ENCODE results near the gene HOXB3. TPM values are rescaled to one million over a fixed set of nuclear protein-coding genes. Genes with fewer than 3 reads are reported as not detected.

HOXB3 gene
- total RNA-seq, 1 donor from 2014 or later: not detected

DNA sequence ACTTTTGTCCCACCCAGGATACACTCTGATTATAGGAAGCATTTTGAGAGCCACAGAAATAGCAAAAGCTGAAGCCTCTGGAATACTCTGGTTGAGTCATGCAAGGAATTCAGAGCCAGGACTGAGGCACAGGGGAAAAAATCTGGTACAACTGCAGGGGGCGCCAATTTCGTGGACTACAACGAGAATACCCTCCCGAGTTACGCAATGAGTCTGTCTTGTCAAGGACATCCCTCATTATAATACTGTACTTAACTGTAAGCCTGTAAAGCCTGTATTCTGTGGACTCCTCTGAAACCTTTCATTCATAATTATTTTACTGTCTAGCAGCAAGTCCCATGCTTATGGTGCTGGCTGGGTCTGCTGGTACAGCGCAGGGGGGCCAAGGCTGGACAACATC is 67.0 kb downstream of the HOXB3 start:
- H3F3A ChIP-seq (ENCODE audit: low read depth): peaks cover 5% of the 10 kb centered on the region
- TF ChIP-seq EZH2phosphoT487 (IDR thresholded peaks at IDR 0.05) (no peak), CTCF (IDR thresholded peaks at IDR 0.05) (peak; percentile 21)
- no peak overlapping the region for H2AFZ ChIP-seq (replicated peaks)
- peaks cover 100% of the 10 kb centered on the region for H3K27me3 ChIP-seq
- H3K4me1 Mint-ChIP-seq: peaks cover 2% of the 10 kb centered on the region
- H3K9ac ChIP-seq: no peak overlapping the region
- H4K20me1 ChIP-seq (ENCODE audit: low read depth): peaks cover 60% of the 10 kb centered on the region
- no peak overlapping the region for H3K4me3 ChIP-seq
- H3K36me3 Mint-ChIP-seq: no peaks in the 10 kb centered on the region
- H3K27ac ChIP-seq: no peak overlapping the region
- H3K36me3 ChIP-seq: no peaks in the 10 kb centered on the region
- DNase-seq (ENCODE audit: low spot score): no peak
- no peak overlapping the region for H3K4me2 ChIP-seq
- H3K9me3 Mint-ChIP-seq: peaks cover 4% of the 10 kb centered on the region
- peaks cover 74% of the 10 kb centered on the region for H3K27me3 Mint-ChIP-seq (ENCODE audit: insufficient read depth, low read depth)
- H3K4me3 Mint-ChIP-seq: no peak overlapping the region
- no peaks in the 10 kb centered on the region for H3K9me3 ChIP-seq (ENCODE audit: low read depth)
- H3K27ac Mint-ChIP-seq: no peak overlapping the region
- H3K4me1 ChIP-seq: no peaks in the 10 kb centered on the region
- no peaks in the 10 kb centered on the region for H3K79me2 ChIP-seq (ENCODE audit: low read depth)

DNA sequence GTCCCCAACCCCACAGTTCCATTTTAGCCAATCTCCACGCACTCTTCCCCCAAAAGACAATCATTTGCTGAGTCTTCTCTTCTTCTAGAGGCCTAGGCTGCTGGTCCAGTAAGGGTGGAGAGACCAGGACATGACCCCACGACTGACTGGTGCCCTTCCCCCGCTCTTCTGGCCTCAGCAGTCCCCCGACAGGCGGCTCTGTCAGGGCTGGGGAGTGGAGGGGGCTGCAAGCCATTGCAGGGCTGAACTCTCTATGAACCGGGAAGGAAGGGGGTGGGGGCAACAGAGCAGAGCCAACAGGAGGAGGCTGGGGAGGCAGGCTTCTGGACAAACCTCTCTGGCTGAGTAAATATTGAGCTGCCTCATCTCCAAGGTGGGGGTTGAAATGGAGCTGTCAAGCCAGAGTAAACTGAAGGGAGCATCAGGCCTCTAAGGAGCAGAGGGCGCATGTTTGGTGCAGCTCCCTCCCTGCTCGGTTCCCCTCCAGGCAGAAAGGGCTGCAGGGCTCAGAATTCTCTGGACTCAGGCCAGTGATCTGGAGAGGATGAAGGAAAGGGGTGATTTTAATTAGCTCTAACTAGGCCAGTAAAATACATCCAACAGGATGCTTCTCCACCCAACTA is 67.9 kb downstream of the HOXB3 start:
- peaks cover 100% of the 10 kb centered on the region for H3K27me3 ChIP-seq
- H3K27ac Mint-ChIP-seq: no peak overlapping the region
- peaks cover 74% of the 10 kb centered on the region for H3K27me3 Mint-ChIP-seq (ENCODE audit: insufficient read depth, low read depth)

GRCh38 chr17:48520631-48521079 is 69.4 kb downstream of the HOXB3 start:
- peak; percentile 68 for DNase-seq (ENCODE audit: low spot score)
- Mint-ChIP-seq H3K4me1 (no peaks in the 10 kb centered on the region), H3K9me3 (peaks cover 2% of the 10 kb centered on the region), H3K27ac (no peak overlapping the region), H3K4me3 (peak overlapping the region; percentile 13), H3K36me3 (no peaks in the 10 kb centered on the region), H3K27me3 (ENCODE audit: insufficient read depth, low read depth) (peaks cover 65% of the 10 kb centered on the region)
- Histone ChIP-seq H4K20me1 (ENCODE audit: low read depth) (peaks cover 41% of the 10 kb centered on the region), H3K9me3 (ENCODE audit: low read depth) (no peaks in the 10 kb centered on the region), H3K36me3 (no peaks in the 10 kb centered on the region), H3K4me1 (no peaks in the 10 kb centered on the region), H2AFZ (replicated peaks) (no peak overlapping the region), H3K27ac (no peak overlapping the region), H3K27me3 (peaks cover 100% of the 10 kb centered on the region), H3K4me3 (no peak overlapping the region), H3K4me2 (no peak overlapping the region), H3K79me2 (ENCODE audit: low read depth) (no peaks in the 10 kb centered on the region), H3K9ac (no peak overlapping the region), H3F3A (ENCODE audit: low read depth) (no peaks in the 10 kb centered on the region)
- TF ChIP-seq EZH2phosphoT487 (IDR thresholded peaks at IDR 0.05) (peak; percentile 92), EZH2 (IDR thresholded peaks at IDR 0.05) (no peak)

More for the DNA sequence above, 67.9 kb downstream of the HOXB3 start:
- TF ChIP-seq EZH2phosphoT487 (IDR thresholded peaks at IDR 0.05) (no peak), EZH2 (IDR thresholded peaks at IDR 0.05) (peak; percentile 56)
- H3K36me3 Mint-ChIP-seq: no peaks in the 10 kb centered on the region
- no peak overlapping the region for H3K4me3 Mint-ChIP-seq
- H3K27ac ChIP-seq: no peak overlapping the region
- peaks cover 2% of the 10 kb centered on the region for H3K9me3 Mint-ChIP-seq
- DNase-seq (ENCODE audit: low spot score): no peak
- H3K9me3 ChIP-seq (ENCODE audit: low read depth): no peaks in the 10 kb centered on the region
- H3K36me3 ChIP-seq: no peaks in the 10 kb centered on the region
- H3K4me1 Mint-ChIP-seq: no peaks in the 10 kb centered on the region
- no peaks in the 10 kb centered on the region for H3K4me1 ChIP-seq
- no peak overlapping the region for H3K4me3 ChIP-seq
- no peaks in the 10 kb centered on the region for H3K79me2 ChIP-seq (ENCODE audit: low read depth)
- H3K4me2 ChIP-seq: no peak overlapping the region
- H3F3A ChIP-seq (ENCODE audit: low read depth): no peaks in the 10 kb centered on the region
- H4K20me1 ChIP-seq (ENCODE audit: low read depth): peaks cover 56% of the 10 kb centered on the region
- H3K9ac ChIP-seq: no peak overlapping the region
- no peak overlapping the region for H2AFZ ChIP-seq (replicated peaks)

- no peaks in the 10 kb centered on the region for H3K36me3 ChIP-seq
- no peak overlapping the region for H3K27ac ChIP-seq
- no peaks in the 10 kb centered on the region for H3K79me2 ChIP-seq (ENCODE audit: low read depth)
- no peaks in the 10 kb centered on the region for H3K4me1 ChIP-seq
- H3K4me3 ChIP-seq: no peak overlapping the region
- TF ChIP-seq EZH2phosphoT487 (IDR thresholded peaks at IDR 0.05): no peak
- TF ChIP-seq EZH2 (IDR thresholded peaks at IDR 0.05): no peak
- TF ChIP-seq CTCF (IDR thresholded peaks at IDR 0.05): no peak
- Mint-ChIP-seq H3K27me3 (ENCODE audit: insufficient read depth, low read depth) (peaks cover 62% of the 10 kb centered on the region), H3K27ac (no peak overlapping the region), H3K4me1 (no peaks in the 10 kb centered on the region), H3K9me3 (no peaks in the 10 kb centered on the region), H3K36me3 (no peaks in the 10 kb centered on the region), H3K4me3 (no peak overlapping the region)
- peaks cover 30% of the 10 kb centered on the region for H4K20me1 ChIP-seq (ENCODE audit: low read depth)
- no peak overlapping the region for H3K4me2 ChIP-seq
- no peaks in the 10 kb centered on the region for H3K9me3 ChIP-seq (ENCODE audit: low read depth)
- H3K9ac ChIP-seq: no peak overlapping the region
- H3K27me3 ChIP-seq: peaks cover 100% of the 10 kb centered on the region
- no peak overlapping the region for H2AFZ ChIP-seq (replicated peaks)
- no peak for DNase-seq (ENCODE audit: low spot score)
- H3F3A ChIP-seq (ENCODE audit: low read depth): no peaks in the 10 kb centered on the region
Observed at GRCh38 chr17:48519427-48519826, 70.6 kb downstream of the HOXB3 start.

Data from neural progenitor cell (in vitro differentiated cells).